Upper lobe of left lung (tissue), 6 donors: ENCODE results near the gene FAM169A. TPM values are rescaled to one million over a fixed set of nuclear protein-coding genes. Genes with fewer than 3 reads are reported as not detected.
A peak's percentile ranks its signal among the peaks of the same experiment; 100 is the strongest.
"Not testable (repeated sequence)": the region's sequence is repeated elsewhere in the genome, so short reads cannot be mapped to it uniquely, and the experiment has no call there.

Experiments used
- ATAC-seq, 2 donors: fragments of 200-7000 bp; cut with Tn5 transposase; one replicate each; pipeline ENCODE4 v1.9.1; 2022; ENCODE audit warnings: mild to moderate bottlenecking in 2 of 2, moderate library complexity in 2 of 2; ENCODE audit not compliant: low FRiP score in 2 of 2
- DNase-seq, 2 donors: peaks; one replicate each; pipeline ENCODE4 v3.0.0-alpha.2; 2019 to 2020
- H3K27ac ChIP-seq, 4 donors: fragments of 200-600 bp; sonication (generic); one replicate each; pipeline ENCODE4 v1.5.1; 2016 to 2019
- H3K27me3 ChIP-seq, 4 donors: fragments of 200-600 bp; sonication (generic); one replicate each; pipeline ENCODE4 v1.5.1; 2017 to 2019
- H3K36me3 ChIP-seq, 4 donors: fragments of 200-600 bp; sonication (generic); one replicate each; pipeline ENCODE4 v1.5.1; 2016 to 2019
- H3K4me1 ChIP-seq, 4 donors: fragments of 200-600 bp; sonication (generic); one replicate each; pipeline ENCODE4 v1.5.1; 2018 to 2019
- H3K4me3 ChIP-seq, 4 donors: fragments of 200-600 bp; sonication (generic); one replicate each; pipeline ENCODE4 v1.5.1; 2017 to 2019; ENCODE audit warnings: mild to moderate bottlenecking in 2 of 4, moderate library complexity in 1 of 4
- H3K9me3 ChIP-seq, 4 donors: fragments of 200-600 bp; sonication (generic); one replicate each; pipeline ENCODE4 v1.5.1; 2018 to 2019
- EP300 ChIP-seq, 4 donors: sonication (generic); formaldehyde crosslinking; IDR thresholded peaks; one replicate each; pipeline ENCODE4 v1.5.1; 2017; ENCODE audit warnings: antibody characterized with exemption in 4 of 4, control low read depth in 2 of 4
- POLR2A ChIP-seq, 4 donors: fragments of 450-650 bp; IDR thresholded peaks; one replicate each; pipeline ENCODE4 v1.5.1; 2016 to 2017; ENCODE audit warnings: antibody characterized with exemption in 4 of 4, mild to moderate bottlenecking in 2 of 4
- POLR2AphosphoS5 ChIP-seq, 2 donors: sonication (generic); formaldehyde crosslinking; IDR thresholded peaks; one replicate each; pipeline ENCODE4 v1.5.1; 2017; ENCODE audit warnings: antibody characterized with exemption in 2 of 2
- WGBS, 2 donors: methylation state at CpG; one replicate each; pipeline ENCODE4 v1.1.5; 2017 to 2018; 5-methylcytosine and 5-hydroxymethylcytosine counted together
- total RNA-seq, 6 donors: library from RNA; depleted of rRNA in 4 of 6; stranded (reverse); fragments of >200 nt in 4 of 6; gene quantifications; one replicate each; pipeline versions ENCODE4 v1.1.0 to v1.2.1, GENCODE V29; 2016 to 2021
- TF ChIP-seq, protein P1 (sequence below), 6 experiments: fragments of 450-650 bp in 4 of 6; fragments of 200-600 bp in 2 of 6; sonication (generic) in 2 of 6; IDR thresholded peaks; one replicate each; pipeline ENCODE4 v1.5.1; 2016 to 2019; ENCODE audit warnings: antibody characterized with exemption in 6 of 6
- donor health status: DM: no; HTN: no; CAD: no; lungs with moderate emphysema.
- donor health status: DM: no; HTN: yes; CAD: no; lungs with severe emphysema.

Gene FAM169A, protein sequence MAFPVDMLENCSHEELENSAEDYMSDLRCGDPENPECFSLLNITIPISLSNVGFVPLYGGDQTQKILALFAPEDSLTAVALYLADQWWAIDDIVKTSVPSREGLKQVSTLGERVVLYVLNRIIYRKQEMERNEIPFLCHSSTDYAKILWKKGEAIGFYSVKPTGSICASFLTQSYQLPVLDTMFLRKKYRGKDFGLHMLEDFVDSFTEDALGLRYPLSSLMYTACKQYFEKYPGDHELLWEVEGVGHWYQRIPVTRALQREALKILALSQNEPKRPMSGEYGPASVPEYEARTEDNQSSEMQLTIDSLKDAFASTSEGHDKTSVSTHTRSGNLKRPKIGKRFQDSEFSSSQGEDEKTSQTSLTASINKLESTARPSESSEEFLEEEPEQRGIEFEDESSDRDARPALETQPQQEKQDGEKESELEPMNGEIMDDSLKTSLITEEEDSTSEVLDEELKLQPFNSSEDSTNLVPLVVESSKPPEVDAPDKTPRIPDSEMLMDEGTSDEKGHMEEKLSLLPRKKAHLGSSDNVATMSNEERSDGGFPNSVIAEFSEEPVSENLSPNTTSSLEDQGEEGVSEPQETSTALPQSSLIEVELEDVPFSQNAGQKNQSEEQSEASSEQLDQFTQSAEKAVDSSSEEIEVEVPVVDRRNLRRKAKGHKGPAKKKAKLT
- total RNA-seq = 1 to 10 TPM in 4 of 6 donors, under 1 TPM in 2; 0.11 to 1.4 (median 1.1) TPM

GRCh38 chr5:74865804-74866595 lies at the start of gene FAM169A:
FAM169A (minus strand) TSS chr5:74866387; CDS start chr5:74841676, 24,711 bp downstream.
- DNase-seq (peak in 1 of 2 donors; percentile 88), ATAC-seq (peak; percentile 57 to 69)
- Histone ChIP-seq H3K36me3 (no peaks in the 10 kb centered on the region), H3K27me3 (peaks cover 0 to 22% (median 10%) of the 10 kb centered on the region in 4 donors), H3K4me3 (peak within 1 kb of the TSS in 3 of 4 donors; percentile 64 to 71 (median 66)), H3K27ac (peak within 1 kb of the TSS in 1 of 4 donors; percentile 59), H3K4me1 (peaks cover 11 to 23% (median 15%) of the 10 kb centered on the region in 4 donors), H3K9me3 (no peaks in the 10 kb centered on the region)
- TF ChIP-seq, protein P1, sequence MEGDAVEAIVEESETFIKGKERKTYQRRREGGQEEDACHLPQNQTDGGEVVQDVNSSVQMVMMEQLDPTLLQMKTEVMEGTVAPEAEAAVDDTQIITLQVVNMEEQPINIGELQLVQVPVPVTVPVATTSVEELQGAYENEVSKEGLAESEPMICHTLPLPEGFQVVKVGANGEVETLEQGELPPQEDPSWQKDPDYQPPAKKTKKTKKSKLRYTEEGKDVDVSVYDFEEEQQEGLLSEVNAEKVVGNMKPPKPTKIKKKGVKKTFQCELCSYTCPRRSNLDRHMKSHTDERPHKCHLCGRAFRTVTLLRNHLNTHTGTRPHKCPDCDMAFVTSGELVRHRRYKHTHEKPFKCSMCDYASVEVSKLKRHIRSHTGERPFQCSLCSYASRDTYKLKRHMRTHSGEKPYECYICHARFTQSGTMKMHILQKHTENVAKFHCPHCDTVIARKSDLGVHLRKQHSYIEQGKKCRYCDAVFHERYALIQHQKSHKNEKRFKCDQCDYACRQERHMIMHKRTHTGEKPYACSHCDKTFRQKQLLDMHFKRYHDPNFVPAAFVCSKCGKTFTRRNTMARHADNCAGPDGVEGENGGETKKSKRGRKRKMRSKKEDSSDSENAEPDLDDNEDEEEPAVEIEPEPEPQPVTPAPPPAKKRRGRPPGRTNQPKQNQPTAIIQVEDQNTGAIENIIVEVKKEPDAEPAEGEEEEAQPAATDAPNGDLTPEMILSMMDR (IDR thresholded peaks at IDR 0.05) = no peak
- TF ChIP-seq POLR2A (IDR thresholded peaks at IDR 0.05) (no peak), EP300 (IDR thresholded peaks at IDR 0.05) (no peak), POLR2AphosphoS5 (IDR thresholded peaks at IDR 0.05) (no peak)
- WGBS, 2 donors = 0 to 3% methylated on average over 10 to 30 of the region's 119 CpGs

DNA sequence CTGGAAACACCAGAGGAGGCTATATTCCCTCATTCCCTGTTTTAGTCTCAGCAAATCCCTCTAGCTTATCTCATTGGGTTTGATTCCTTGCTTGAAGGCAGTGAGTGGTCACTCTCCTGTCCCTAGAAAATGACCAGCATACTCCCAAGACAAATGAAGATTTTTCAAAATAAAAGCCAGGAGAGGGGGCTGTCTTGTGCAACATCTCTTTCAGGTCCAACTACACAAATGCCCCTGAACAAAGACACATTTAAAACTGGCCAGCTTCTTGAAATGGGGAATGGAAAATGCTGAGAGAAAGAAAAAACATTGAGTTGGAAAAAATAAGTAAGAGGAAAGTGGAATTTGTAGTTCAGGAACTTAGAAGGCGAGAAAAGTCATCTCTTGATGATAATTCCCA lies 49.3 kb upstream of the FAM169A start:
- Histone ChIP-seq H3K27me3 (no peaks in the 10 kb centered on the region), H3K27ac (no peak overlapping the region), H3K4me3 (no peak overlapping the region), H3K36me3 (no peaks in the 10 kb centered on the region), H3K4me1 (peaks cover 0 to 6% (median 0%) of the 10 kb centered on the region in 4 donors), H3K9me3 (no peaks in the 10 kb centered on the region)
- ATAC-seq (no peak), DNase-seq (no peak)
- WGBS, 2 donors = 80 to 89% methylated on average over 1 of the region's 1 CpG
- TF ChIP-seq EP300 (IDR thresholded peaks at IDR 0.05) = no peak
- no peak for TF ChIP-seq POLR2AphosphoS5 (IDR thresholded peaks at IDR 0.05)
- TF ChIP-seq, protein P1 (IDR thresholded peaks at IDR 0.05) = no peak

DNA sequence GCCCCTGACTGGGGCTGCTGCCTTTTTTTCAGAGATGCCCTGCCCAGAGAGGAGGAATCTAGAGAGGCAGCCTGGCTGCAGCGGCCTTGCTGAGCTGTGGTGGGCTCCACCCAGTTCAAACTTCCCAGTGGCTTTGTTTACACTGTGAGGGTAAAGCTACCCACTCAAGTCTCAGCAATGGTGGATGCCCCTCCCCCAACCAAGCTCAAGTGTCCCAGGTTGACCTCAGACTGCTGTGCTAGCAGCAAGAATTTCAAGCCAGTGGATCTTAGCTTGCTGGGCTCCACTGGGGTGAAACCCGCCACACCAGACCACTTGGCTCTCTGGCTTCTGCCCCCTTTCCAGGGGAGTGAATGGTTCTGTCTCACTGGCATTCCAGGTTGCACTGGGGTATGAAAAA lies 45.2 kb upstream of the FAM169A start:
- not testable (repeated sequence) for H3K36me3 ChIP-seq, H3K27ac ChIP-seq, DNase-seq, H3K4me3 ChIP-seq, H3K4me1 ChIP-seq, H3K9me3 ChIP-seq, ATAC-seq, H3K27me3 ChIP-seq
- 64 to 86% methylated on average over 1 to 2 of the region's 2 CpGs for WGBS, 2 donors

DNA sequence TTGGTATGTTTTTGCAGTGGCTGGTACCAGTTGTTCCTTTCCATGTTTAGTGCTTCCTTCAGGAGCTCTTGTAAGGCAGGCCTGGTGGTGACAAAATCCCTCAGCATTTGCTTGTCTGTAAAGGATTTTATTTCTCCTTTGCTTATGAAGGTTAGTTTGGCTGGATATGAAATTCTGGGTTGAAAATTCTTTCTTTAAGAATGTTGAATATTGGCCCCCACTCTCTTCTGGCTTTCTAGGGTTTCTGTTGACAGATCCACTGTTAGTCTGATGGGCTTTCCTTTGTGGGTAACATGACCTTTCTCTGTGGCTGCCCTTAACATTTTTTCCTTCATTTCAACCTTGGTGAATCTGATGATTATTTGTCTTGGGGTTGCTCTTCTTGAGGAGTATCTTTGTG lies 43.7 kb upstream of the FAM169A start:
- ATAC-seq, H3K27me3 ChIP-seq, H3K9me3 ChIP-seq, H3K4me1 ChIP-seq, H3K27ac ChIP-seq, H3K4me3 ChIP-seq, DNase-seq, H3K36me3 ChIP-seq: not testable (repeated sequence)

DNA sequence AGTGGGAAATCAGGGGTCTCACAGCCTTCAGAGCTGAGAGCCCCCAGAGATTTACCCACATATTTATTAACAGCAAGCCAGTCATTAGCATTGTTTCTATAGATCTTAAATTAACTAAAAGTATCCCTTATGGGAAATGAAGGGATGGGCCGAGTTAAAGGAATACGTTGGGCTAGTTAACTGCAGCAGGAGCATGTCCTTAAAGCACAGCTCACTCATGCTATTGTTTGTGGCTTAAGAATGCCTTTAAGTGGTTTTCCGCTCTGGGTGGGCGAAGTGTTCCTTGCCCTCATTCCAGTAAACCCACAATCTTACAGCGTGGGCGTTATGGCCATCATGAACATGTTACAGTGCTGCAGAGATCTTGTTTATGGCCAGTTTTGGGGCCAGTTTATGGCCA lies 42.0 kb upstream of the FAM169A start:
- not testable (repeated sequence) for H3K36me3 ChIP-seq, H3K4me3 ChIP-seq, H3K4me1 ChIP-seq, H3K9me3 ChIP-seq, DNase-seq, H3K27ac ChIP-seq, ATAC-seq, H3K27me3 ChIP-seq
- WGBS, 2 donors = 85 to 93% methylated on average over 6 of the region's 6 CpGs

GRCh38 chr5:74904713-74905112 lies 38.5 kb upstream of the FAM169A start:
- ATAC-seq, H3K9me3 ChIP-seq, H3K27ac ChIP-seq, H3K36me3 ChIP-seq, H3K4me3 ChIP-seq, DNase-seq, H3K4me1 ChIP-seq, H3K27me3 ChIP-seq: not testable (repeated sequence)
- WGBS, 2 donors = 93% methylated on average over 4 of the region's 4 CpGs
